Activated CD4-positive, alpha-beta memory T cell treated with anti-CD3 and anti-CD28 coated beads for 36 hours (primary cell): ENCODE data around the gene VSTM2L. TPM values are rescaled to one million over a fixed set of nuclear protein-coding genes. Genes with fewer than 3 reads are reported as not detected.

ENCODE experiments used
- CTCF ChIA-PET: fragments of 350-600 bp; sonication (Branson Sonifier 250); formaldehyde crosslinking; loops from one replicate; lab custom pipeline; 2021; ENCODE audit warnings: antibody characterized with exemption, inconsistent platforms; lab: Charles Lee
- POLR2A ChIA-PET: fragments of 350-600 bp; sonication (Branson Sonifier 250); formaldehyde crosslinking; loops from one replicate; lab custom pipeline; 2021; ENCODE audit warnings: antibody characterized with exemption; lab: Charles Lee
- DNase-seq: peaks from one replicate; pipeline ENCODE4 v3.0.0-alpha.2; 2020
- H3K27ac Mint-ChIP-seq: one replicate; pipeline ENCODE4 v1.8.0; 2021; ENCODE audit warnings: mixed read lengths
- H3K27me3 Mint-ChIP-seq: one replicate; pipeline ENCODE4 v1.8.0; 2021; ENCODE audit warnings: mixed read lengths
- H3K36me3 Mint-ChIP-seq: one replicate; pipeline ENCODE4 v1.8.0; 2021; ENCODE audit warnings: mixed read lengths
- H3K4me1 Mint-ChIP-seq: one replicate; pipeline ENCODE4 v1.8.0; 2021; ENCODE audit warnings: low read depth, mixed read lengths
- H3K4me3 Mint-ChIP-seq: one replicate; pipeline ENCODE4 v1.8.0; 2021; ENCODE audit warnings: mild to moderate bottlenecking, mixed read lengths
- H3K9me3 Mint-ChIP-seq: one replicate; pipeline ENCODE4 v1.8.0; 2021; ENCODE audit warnings: mixed read lengths
- intact Hi-C: fragments of 100-400 bp; cut with micrococcal nuclease; formaldehyde crosslinking; loops from one replicate; pipeline ENCODE4 v1.15.1; 2023
- total RNA-seq, 2 experiments: library from RNA; stranded (reverse); gene quantifications; one replicate each; pipeline ENCODE4 v1.2.3, GENCODE V29; 2021

VSTM2L gene
- total RNA-seq, 2 experiments from 2014 or later = not detected

DNA sequence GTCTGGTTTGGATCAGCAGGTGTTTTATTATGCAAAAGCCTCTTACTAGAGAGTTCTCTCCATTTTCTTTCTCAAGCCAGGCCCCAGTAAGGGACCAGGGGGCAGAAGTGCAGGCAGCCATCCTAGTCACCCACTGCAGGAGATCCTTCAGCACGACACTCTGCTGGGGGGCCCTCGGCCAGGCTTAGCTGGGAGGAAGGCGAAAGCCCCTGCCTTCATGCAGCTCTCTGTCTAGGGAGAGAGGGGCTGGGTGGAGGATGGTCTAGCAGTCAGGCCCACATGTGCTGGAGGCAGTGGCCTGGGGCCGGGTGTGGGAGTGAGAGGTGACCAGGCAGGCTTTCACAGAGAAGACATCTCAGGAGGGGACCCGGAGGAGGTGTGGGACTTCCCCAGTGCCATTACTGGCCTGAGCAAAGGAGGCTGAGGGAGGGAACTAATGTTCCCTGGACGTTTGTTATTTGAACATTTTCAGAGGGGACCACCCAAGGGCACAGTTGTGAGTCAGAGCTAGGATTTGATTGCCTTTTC lies 33.5 kb upstream of the VSTM2L start:
- Mint-ChIP-seq H3K9me3 (no peaks in the 10 kb centered on the region), H3K4me1 (no peaks in the 10 kb centered on the region), H3K4me3 (no peak overlapping the region), H3K27ac (no peak overlapping the region), H3K27me3 (no peaks in the 10 kb centered on the region), H3K36me3 (peaks cover 21% of the 10 kb centered on the region)
- POLR2A ChIA-PET = no interaction called here
- intact Hi-C loops = no loop called here
- CTCF ChIA-PET = no interaction called here
- DNase-seq = no peak

DNA sequence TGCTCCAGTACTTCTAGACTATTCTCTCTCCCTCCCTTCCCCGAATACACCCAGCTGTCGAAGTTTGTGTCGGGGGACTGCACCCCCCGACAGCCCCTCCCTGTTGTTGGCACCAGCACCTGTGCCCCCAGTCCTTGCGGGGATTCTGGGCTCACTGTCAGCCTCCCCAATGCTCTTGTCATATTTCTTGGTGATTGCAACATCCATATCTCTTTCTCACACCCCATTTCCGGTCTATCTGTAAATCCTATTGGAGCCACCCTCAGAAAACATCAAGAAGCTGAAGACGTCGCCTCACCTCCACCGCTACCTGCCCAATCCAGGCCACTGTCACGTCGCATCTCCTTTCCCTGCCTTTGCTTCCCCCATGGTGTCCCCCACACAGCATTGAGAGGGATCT lies 32.6 kb upstream of the VSTM2L start:
- intact Hi-C loops = no loop called here
- ChIA-PET POLR2A (no interaction called here), CTCF (no interaction called here)
- Mint-ChIP-seq H3K27ac (no peak overlapping the region), H3K9me3 (no peaks in the 10 kb centered on the region), H3K4me3 (no peak overlapping the region), H3K4me1 (no peaks in the 10 kb centered on the region), H3K36me3 (peaks cover 21% of the 10 kb centered on the region), H3K27me3 (no peaks in the 10 kb centered on the region)
- no peak for DNase-seq

DNA sequence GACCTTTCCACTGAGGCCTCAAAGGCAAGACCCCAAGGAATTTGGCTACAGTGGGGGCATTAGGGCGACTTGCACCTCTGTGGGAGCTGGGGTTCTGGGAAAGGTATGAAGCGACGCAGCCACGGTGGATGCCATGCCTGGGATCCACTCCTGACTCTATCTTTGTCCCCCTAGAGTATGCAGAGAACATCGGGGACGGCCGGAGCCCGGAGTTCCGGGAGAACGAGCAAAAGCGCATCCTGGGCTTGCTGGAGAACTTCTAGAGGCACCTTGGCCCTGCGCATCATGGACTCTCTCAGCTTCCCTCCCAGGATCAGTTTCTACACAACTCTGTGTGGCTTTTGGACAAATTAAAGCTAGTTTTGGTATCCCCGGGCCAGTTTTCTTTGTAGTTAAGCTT lies 31.2 kb upstream of the VSTM2L start:
- H3K4me1 Mint-ChIP-seq = no peaks in the 10 kb centered on the region
- ChIA-PET POLR2A (interaction anchor here (0.5 kb wide), 1 partner anchor 167 kb away, joined by 4 read pairs; no protein-coding TSS in a partner anchor), CTCF (no interaction called here)
- H3K4me3 Mint-ChIP-seq = no peak overlapping the region
- H3K9me3 Mint-ChIP-seq = no peaks in the 10 kb centered on the region
- no peak for DNase-seq
- no peaks in the 10 kb centered on the region for H3K27me3 Mint-ChIP-seq
- peaks cover 21% of the 10 kb centered on the region for H3K36me3 Mint-ChIP-seq
- no peak overlapping the region for H3K27ac Mint-ChIP-seq
- intact Hi-C loops = no loop called here

DNA sequence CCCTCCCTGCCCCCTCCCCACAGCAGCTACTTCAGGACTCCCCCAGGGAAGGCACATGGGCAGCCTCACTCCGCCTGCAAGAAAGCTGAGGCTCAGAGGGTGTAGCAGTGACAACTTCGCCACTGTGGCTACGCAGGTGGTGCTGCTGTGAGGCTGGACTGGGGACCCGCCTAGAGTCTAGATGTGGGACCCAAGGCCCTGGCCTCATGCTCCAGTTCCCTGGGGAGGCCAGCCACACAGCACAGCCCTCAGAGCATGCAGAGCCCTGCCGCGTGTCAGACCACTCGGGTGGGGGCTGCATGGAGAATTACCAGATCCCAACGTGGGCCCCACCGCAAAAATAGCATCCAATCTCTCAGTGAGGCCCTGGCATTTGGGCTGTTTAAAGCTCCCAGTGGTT lies 30.8 kb upstream of the VSTM2L start:
- CTCF ChIA-PET = no interaction called here
- POLR2A ChIA-PET = no interaction called here
- no peaks in the 10 kb centered on the region for H3K27me3 Mint-ChIP-seq

DNA sequence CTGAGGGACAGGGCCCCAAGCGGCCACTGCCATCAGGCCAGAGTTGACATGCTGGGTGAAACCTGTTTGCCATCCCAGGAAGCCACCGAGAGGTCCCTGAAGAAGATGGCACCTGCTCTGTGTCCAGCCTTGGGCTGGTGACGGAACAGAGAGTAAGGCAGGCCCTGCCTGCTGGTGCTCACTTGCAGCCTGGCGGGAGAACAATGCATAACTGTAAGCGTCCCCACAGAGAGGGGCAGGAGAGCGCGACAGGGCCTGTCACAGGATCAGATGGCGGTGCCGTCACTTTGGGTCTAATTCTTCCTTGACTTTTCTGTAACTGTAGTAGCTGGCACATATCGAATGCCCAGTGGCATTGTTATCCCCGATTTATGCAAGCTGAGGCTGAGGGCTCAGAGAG lies 29.0 kb upstream of the VSTM2L start:
- intact Hi-C loops = no loop called here
- H3K36me3 Mint-ChIP-seq = peaks cover 21% of the 10 kb centered on the region
- POLR2A ChIA-PET = no interaction called here
- H3K27me3 Mint-ChIP-seq = no peaks in the 10 kb centered on the region
- no peaks in the 10 kb centered on the region for H3K4me1 Mint-ChIP-seq
- H3K9me3 Mint-ChIP-seq = no peaks in the 10 kb centered on the region
- H3K4me3 Mint-ChIP-seq = no peak overlapping the region
- no peak overlapping the region for H3K27ac Mint-ChIP-seq
- no peak for DNase-seq
- CTCF ChIA-PET = no interaction called here

More for the DNA sequence above, 30.8 kb upstream of the VSTM2L start:
- intact Hi-C loops = no loop called here
- no peak for DNase-seq
- peaks cover 21% of the 10 kb centered on the region for H3K36me3 Mint-ChIP-seq
- H3K9me3 Mint-ChIP-seq = no peaks in the 10 kb centered on the region
- H3K27ac Mint-ChIP-seq = no peak overlapping the region
- no peaks in the 10 kb centered on the region for H3K4me1 Mint-ChIP-seq
- H3K4me3 Mint-ChIP-seq = no peak overlapping the region

DNA sequence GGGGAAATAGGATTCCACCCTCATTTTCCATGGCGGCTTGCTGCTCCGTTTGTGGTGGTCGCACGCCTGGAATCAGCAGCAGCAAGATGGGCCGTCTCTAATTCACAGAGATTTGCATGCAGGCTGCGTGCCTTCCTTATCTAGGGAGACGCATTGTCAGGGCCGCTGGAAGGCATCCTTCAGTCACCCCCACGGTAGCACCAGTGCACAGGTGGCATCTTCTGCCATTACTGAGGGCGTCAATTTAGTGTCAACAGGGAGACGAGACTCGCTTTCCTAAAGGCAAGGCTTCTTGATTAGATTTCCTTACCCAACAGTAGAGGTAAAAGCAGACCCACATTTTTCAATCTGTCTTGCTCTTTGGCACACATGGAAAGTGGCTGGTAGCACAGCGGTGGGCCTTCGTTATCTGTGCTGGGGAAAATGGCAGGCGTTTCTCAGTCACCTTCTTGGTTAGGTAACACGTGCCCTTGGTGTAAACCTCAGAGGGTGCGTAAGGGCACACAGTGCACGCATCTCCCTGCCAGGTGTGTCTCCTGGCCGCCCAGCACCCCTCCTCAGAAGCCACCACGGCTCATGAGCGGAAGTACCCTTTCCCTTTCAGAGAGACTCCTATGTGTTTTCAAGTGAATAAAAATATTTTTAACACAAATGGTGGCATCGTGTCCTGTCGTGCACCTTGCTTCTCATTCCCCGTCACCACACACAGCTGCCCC lies 27.3 kb upstream of the VSTM2L start:
- no peak overlapping the region for H3K4me3 Mint-ChIP-seq
- CTCF ChIA-PET = no interaction called here
- H3K27me3 Mint-ChIP-seq = no peaks in the 10 kb centered on the region
- POLR2A ChIA-PET = no interaction called here
- no peak for DNase-seq
- intact Hi-C loops = no loop called here
- H3K4me1 Mint-ChIP-seq = no peaks in the 10 kb centered on the region
- H3K9me3 Mint-ChIP-seq = no peaks in the 10 kb centered on the region
- H3K27ac Mint-ChIP-seq = no peak overlapping the region
- H3K36me3 Mint-ChIP-seq = peaks cover 13% of the 10 kb centered on the region

DNA sequence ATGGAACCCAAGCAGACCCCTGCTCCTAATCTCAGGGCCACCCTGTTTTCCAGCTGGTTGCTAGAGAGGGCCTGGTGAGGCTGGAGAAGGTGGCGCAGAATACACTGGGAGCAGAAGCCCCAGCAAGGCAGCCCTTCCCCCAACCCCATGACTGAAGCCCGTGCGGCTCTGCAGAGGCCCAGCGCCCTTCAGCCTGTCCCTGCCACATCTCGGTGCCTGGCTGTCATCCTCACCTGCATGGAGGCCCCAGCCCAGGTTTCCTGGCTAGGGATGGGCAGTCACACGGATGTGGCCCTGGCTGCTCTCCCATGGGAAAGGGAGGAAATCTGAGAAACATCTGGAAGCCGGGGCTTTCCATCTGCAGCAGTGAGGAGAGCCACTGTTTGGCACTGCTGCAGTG lies 26.1 kb upstream of the VSTM2L start:
- intact Hi-C loops = no loop called here
- H3K4me1 Mint-ChIP-seq = no peaks in the 10 kb centered on the region
- POLR2A ChIA-PET = no interaction called here
- no peak for DNase-seq
- H3K27ac Mint-ChIP-seq = no peak overlapping the region
- CTCF ChIA-PET = no interaction called here
- H3K9me3 Mint-ChIP-seq = no peaks in the 10 kb centered on the region
- H3K4me3 Mint-ChIP-seq = no peak overlapping the region
- H3K27me3 Mint-ChIP-seq = no peaks in the 10 kb centered on the region
- peaks cover 5% of the 10 kb centered on the region for H3K36me3 Mint-ChIP-seq

DNA sequence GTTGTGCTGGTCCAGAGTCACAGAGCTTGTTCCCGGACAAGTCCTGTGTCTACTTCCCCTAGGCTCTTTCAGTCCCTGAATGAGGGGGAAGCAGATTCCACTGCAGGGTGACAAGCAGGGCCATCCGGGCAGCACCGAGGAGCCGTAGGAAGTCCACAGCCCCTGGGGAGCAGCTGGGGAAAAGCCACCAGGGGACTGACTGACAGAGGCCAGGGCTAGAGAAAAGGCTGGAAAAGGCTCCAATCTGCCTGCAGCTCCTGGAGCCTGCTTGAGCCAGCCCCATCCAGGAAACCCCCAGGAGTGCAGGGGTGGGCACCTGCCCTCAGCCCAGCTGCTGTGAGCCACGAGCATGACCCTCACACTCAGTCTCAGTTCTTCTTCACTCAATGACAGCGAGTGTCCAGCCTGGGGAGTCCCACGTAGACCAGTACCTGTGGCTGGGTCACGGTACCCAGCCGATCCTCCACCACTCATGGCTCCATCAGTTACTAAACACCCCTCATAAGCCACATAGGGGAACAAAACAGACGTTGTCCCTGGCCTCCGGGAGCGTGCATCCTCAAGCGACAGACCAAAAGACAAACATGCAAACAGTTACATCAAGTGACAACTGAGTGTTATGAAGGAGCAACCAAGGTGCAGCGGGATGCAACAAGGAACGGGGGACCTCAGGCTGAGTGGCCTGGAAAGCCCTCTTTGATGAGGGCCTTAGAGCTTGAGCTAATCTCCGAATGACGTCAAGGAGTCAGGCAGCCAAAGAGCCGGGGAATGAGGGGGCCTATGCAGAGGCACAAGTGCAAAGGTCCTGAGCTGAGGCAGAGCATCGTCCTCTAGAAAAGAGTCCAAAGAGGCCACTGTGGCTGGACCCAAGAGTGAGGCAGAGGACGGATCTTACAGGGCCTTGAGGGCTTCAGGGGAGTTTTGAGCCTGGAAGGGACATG lies 24.8 kb upstream of the VSTM2L start:
- DNase-seq = no peak
- intact Hi-C loops = no loop called here
- Mint-ChIP-seq H3K4me3 (no peak overlapping the region), H3K27me3 (no peaks in the 10 kb centered on the region), H3K4me1 (no peaks in the 10 kb centered on the region), H3K27ac (no peak overlapping the region), H3K36me3 (peaks cover 5% of the 10 kb centered on the region), H3K9me3 (no peaks in the 10 kb centered on the region)
- ChIA-PET CTCF (no interaction called here), POLR2A (no interaction called here)

DNA sequence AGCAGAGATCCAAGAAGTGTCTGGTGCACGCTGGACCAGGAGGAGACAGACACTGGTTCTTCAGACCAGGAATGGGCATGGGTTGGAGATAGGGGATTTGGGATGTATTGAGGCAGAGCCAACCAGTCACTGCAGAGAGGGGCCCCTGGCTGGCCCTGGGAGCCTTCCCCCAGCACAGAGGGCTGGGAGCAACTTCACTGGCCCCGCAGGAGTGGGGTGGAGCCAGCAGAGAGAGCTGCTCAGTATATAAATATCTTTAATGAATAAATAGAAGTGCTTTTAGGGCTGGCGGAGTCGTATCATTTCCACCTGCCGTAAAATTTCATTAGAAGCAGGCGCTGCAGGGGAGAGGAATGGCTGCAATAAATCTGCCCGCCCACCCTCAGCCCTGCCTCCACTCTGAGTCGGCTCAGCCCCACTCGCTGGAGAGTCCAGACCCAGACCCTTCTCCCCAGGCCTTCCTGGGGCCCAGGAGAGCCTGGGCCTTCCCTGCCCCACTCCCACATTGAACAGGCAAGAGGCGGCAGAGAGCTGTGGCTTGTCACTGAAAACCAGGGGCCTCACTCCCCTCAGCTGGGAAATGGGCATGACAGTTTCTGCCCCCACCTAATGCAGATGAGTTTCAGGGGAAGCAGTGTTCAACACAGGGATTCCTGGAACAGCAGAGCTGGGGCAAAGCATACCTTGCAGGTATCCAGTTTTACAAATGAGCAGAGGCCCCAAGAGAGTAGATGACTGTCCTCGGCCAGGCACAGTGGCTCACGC lies 23.9 kb upstream of the VSTM2L start:
- Mint-ChIP-seq H3K4me3 (no peak overlapping the region), H3K27ac (no peak overlapping the region), H3K4me1 (no peaks in the 10 kb centered on the region), H3K27me3 (no peaks in the 10 kb centered on the region), H3K36me3 (peaks cover 4% of the 10 kb centered on the region), H3K9me3 (no peaks in the 10 kb centered on the region)
- intact Hi-C loops = no loop called here
- ChIA-PET POLR2A (no interaction called here), CTCF (no interaction called here)
- DNase-seq = no peak

DNA sequence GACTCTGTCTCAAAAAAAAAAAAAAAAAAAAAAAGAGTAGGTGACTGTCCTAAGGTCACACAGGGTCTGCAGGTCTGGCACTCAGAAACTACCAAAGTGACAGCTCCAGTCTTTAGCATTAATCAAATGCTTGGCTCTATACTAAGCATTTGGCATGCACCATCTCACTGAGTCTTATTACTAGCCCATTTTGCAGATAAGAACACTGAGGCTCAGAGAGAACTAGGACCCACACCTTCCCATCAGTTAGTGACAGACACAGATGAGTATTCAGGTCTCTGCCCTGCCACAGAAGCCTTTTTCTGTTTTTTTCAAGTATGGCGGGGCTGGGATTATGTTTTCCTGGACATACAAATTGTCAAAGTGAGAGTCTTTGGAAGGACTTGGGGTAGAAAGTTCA lies 23.1 kb upstream of the VSTM2L start:
- intact Hi-C loops = no loop called here

DNA sequence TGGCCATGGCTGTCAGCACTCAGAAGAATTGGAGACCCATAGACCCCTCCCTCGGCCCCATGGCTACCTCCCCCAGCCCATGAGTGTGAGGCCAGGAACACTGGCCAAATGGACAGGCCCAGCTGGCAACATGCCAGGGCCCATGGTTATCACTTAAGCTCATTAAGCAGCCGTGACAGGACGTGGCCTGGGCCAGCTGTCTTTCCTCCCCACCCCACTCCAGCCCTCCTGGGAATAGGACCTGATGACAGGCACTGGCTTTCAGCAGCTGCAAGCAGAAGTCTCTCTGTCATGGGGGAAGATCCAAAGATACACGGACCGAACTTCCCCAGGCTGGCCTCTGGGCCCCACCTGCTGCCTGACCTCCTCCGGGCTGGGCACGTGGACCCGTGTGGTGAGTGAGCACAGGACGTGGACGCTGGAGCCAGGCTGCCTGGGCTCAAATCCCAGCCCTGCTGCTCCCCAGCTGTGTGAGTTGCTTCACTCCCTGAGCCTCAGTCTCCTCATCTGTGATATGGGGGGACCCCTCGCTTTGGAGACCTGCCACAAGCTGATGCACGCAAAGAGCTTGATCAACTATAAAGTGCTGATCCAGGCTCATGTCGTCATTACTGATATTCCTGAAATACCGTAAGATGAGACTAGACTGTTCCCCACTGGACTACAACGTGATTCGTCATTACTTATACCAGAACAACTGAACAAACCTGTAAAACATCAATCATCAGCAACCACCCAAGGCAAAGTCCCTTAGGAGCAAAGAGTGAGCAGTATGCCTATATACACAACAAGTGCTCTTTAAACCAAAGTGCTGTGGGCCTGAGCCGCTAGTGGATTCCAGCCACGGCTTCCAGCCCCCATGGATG lies 22.0 kb upstream of the VSTM2L start:
- no peak for DNase-seq
- ChIA-PET POLR2A (no interaction called here), CTCF (no interaction called here)
- no peak overlapping the region for H3K4me3 Mint-ChIP-seq
- intact Hi-C loops = no loop called here
- H3K27ac Mint-ChIP-seq = no peak overlapping the region
- no peaks in the 10 kb centered on the region for H3K27me3 Mint-ChIP-seq
- no peaks in the 10 kb centered on the region for H3K36me3 Mint-ChIP-seq
- no peaks in the 10 kb centered on the region for H3K9me3 Mint-ChIP-seq
- no peaks in the 10 kb centered on the region for H3K4me1 Mint-ChIP-seq

More for the DNA sequence above, 23.1 kb upstream of the VSTM2L start:
- POLR2A ChIA-PET = no interaction called here
- H3K27me3 Mint-ChIP-seq = no peaks in the 10 kb centered on the region
- no peaks in the 10 kb centered on the region for H3K9me3 Mint-ChIP-seq
- CTCF ChIA-PET = no interaction called here
- no peak overlapping the region for H3K27ac Mint-ChIP-seq
- no peak overlapping the region for H3K4me3 Mint-ChIP-seq
- DNase-seq = no peak
- no peaks in the 10 kb centered on the region for H3K36me3 Mint-ChIP-seq
- no peaks in the 10 kb centered on the region for H3K4me1 Mint-ChIP-seq
